DMS153 treated with DMSO at 0.1 percent for 48 hours (cell line): ENCODE measurements around the gene AQP11.

Experiments
- DNase-seq: peaks from one replicate; lab custom pipeline; 2025; ENCODE audit not compliant: unreplicated experiment; lab: John Stamatoyannopoulos, UW

The AQP11 gene

DNA sequence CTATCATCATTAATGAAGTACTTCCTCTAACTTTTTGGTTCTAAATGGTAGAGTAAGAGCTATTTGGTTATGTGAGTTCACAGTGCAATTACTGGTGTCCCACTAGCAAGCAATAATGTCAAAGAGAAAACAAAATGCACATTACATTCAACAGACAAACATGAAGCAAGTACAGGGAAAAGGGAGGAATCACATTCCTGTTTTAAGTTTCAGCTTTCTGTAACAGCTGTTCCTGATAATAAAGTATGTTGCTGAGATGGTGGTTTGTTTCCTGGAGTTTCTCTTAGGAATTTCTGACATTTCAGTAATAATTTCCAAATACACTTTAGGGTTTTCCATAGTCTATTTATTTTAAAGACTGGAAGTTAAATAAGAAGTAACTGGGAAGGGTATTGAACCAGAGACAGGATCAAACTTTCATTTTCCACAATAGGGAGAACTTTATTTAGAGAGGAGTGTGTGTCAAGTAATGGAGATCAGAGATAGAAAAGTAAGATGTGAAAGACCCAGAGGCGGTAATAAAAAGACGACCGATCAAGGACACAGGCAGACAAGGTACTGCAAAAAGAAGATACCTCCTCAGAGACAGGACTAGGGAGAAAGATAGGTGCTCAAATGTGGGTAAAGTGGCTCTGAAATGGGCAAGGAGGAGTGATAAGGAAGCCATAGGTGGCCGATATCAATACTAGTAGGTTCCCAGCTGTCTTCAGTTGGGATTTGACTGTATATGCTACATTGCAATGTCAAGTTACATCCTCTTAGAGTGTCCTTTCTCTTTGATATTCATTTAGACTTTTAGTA lies 68.7 kb downstream of the AQP11 start:
- no peak for DNase-seq
